ENCODE results near the gene SLC13A1.

DNA sequence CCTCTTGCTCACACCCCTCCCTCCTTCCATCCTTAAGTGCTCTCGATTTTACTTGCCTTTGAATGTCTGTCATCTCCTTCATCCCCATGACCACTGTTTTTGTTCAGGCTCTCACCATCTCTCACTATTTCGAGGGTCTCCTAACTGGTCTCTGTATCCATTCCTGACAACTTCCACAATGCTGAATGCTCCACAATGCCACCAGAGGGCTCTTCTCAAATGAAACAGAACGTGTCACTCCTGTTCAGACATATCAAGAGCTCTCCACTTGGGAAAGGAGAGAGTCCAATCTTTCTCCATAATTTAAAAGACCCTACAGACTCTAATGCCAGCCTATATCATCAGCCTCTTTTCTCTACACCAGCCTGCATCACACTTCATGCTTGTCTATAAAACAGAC lies 9.0 kb upstream of the SLC13A1 start:
- TF ChIP-seq, protein P1, sequence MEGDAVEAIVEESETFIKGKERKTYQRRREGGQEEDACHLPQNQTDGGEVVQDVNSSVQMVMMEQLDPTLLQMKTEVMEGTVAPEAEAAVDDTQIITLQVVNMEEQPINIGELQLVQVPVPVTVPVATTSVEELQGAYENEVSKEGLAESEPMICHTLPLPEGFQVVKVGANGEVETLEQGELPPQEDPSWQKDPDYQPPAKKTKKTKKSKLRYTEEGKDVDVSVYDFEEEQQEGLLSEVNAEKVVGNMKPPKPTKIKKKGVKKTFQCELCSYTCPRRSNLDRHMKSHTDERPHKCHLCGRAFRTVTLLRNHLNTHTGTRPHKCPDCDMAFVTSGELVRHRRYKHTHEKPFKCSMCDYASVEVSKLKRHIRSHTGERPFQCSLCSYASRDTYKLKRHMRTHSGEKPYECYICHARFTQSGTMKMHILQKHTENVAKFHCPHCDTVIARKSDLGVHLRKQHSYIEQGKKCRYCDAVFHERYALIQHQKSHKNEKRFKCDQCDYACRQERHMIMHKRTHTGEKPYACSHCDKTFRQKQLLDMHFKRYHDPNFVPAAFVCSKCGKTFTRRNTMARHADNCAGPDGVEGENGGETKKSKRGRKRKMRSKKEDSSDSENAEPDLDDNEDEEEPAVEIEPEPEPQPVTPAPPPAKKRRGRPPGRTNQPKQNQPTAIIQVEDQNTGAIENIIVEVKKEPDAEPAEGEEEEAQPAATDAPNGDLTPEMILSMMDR (IDR thresholded peaks at IDR 0.05) = no peak
- TF ChIP-seq POLR2AphosphoS5 (IDR thresholded peaks at IDR 0.05) = no peak
- no peak for TF ChIP-seq POLR2A (IDR thresholded peaks at IDR 0.05)
